ENCODE measurements around the gene FIZ1. TPM values are rescaled to one million over a fixed set of nuclear protein-coding genes. Genes with fewer than 3 reads are reported as not detected.

The FIZ1 gene
- total and polyA plus RNA-seq, 11 donors, result 10.0 to 16.7 (median 12.9) TPM

DNA sequence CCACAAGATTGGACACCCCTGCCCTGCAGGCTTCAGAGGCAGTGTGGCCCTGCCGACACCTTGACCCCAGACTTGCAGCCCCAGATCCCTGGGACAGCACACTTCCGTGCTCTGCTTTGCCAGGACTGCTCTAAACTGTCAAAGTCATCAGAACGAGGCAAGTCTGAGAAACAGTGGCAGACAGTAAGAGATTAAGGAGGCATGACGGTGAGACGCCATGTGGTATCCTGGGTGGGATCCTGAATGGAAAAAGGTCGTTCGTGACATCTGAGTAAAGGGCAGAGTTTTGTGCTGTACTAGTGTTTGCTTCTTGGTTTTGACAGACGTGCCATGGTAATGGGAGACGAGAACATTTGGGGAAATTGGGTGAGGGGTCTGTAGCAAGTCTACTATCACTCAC lies 32.5 kb downstream of the FIZ1 start:
- intact Hi-C loops (cut with DNase I), result no loop called here
- no peak for ATAC-seq
- no peak overlapping the region for H3K4me3 ChIP-seq

DNA sequence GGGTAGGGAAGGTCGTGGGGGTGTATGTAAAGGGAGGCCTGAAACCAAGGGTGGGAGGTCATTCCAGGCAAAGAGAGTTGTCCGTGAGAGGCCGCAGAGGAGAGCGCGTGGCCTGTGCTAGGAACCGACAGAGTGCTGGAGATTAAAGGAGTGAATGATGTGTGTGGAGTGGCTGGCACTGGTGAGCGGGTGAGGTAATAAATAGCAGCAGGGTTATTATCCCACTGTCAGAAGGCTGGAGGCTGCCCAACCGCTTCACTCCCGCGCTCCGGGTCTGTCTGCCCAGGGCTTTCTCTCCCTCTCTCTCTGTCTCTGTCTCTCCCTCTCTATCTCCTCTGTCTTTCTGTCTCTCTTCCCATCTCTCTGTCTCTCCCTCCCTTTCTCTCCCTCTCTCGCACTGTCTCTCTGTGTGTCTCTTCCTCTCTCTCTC lies 36.0 kb downstream of the FIZ1 start:
- TF ChIP-seq CTCF (IDR thresholded peaks at IDR 0.05), result no peak
- peak in 1 of 2 donors; percentile 87 for TF ChIP-seq POLR2A (IDR thresholded peaks at IDR 0.05)
- no peaks in the 10 kb centered on the region for H3K36me3 ChIP-seq
- ATAC-seq, result peak; percentile 91 to 95 (median 94)
- WGBS, 4 donors, result 30 to 39% (median 36%) methylated on average over 12 of the region's 12 CpGs
- H3K9me3 ChIP-seq, result peaks cover 0 to 4% (median 0%) of the 10 kb centered on the region in 12 donors
- H3K4me3 ChIP-seq, result peak overlapping the region in 3 of 12 donors; percentile 36 to 48 (median 37)
- peak overlapping the region in 11 of 12 donors; percentile 62 to 93 (median 84) for H3K27ac ChIP-seq
- peak; percentile 70 to 90 (median 79) for DNase-seq
- intact Hi-C loops (cut with DNase I), result loop anchor here in 3 of 10 donors (1.0 to 5.0 kb wide), 3 partner anchors 16 to 36 kb away; no protein-coding TSS in a partner anchor
- H3K4me1 ChIP-seq, result peaks cover 0 to 16% (median 0%) of the 10 kb centered on the region in 12 donors
- no peaks in the 10 kb centered on the region for H3K27me3 ChIP-seq

More for the DNA sequence above, 32.5 kb downstream of the FIZ1 start:
- Histone ChIP-seq H3K27me3 (no peaks in the 10 kb centered on the region), H3K36me3 (no peaks in the 10 kb centered on the region), H3K4me1 (peaks cover 0 to 16% (median 0%) of the 10 kb centered on the region in 12 donors), H3K27ac (no peak overlapping the region), H3K9me3 (no peaks in the 10 kb centered on the region)
- DNase-seq, result no peak
- WGBS, 4 donors, result 36 to 46% (median 43%) methylated on average over 9 of the region's 9 CpGs
- TF ChIP-seq POLR2A (IDR thresholded peaks at IDR 0.05) (no peak), CTCF (IDR thresholded peaks at IDR 0.05) (no peak)

- no peak for DNase-seq
- Histone ChIP-seq H3K9me3 (peaks cover 0 to 4% (median 0%) of the 10 kb centered on the region in 12 donors), H3K36me3 (no peaks in the 10 kb centered on the region), H3K27me3 (no peaks in the 10 kb centered on the region), H3K27ac (no peak overlapping the region), H3K4me3 (no peak overlapping the region), H3K4me1 (peaks cover 0 to 13% (median 0%) of the 10 kb centered on the region in 12 donors)
- no peak for ATAC-seq
- WGBS, 4 donors, result 78 to 83% (median 81%) methylated on average over 9 of the region's 9 CpGs
- intact Hi-C loops (cut with DNase I), result loop anchor here in 1 of 10 donors (5.0 kb wide), 1 partner anchor 32 kb away; no protein-coding TSS in a partner anchor
- TF ChIP-seq CTCF (IDR thresholded peaks at IDR 0.05), result no peak
- no peak for TF ChIP-seq POLR2A (IDR thresholded peaks at IDR 0.05)
Measured at GRCh38 chr19:55559684-55560083, 39.6 kb downstream of the FIZ1 start.

GRCh38 chr19:55554741-55555152 lies 44.6 kb downstream of the FIZ1 start:
- Histone ChIP-seq H3K36me3 (no peaks in the 10 kb centered on the region), H3K9me3 (no peaks in the 10 kb centered on the region), H3K27me3 (peaks cover 0 to 6% (median 0%) of the 10 kb centered on the region in 9 donors), H3K4me1 (peaks cover 0 to 9% (median 4%) of the 10 kb centered on the region in 12 donors), H3K4me3 (no peak overlapping the region), H3K27ac (no peak overlapping the region)
- intact Hi-C loops (cut with DNase I), result no loop called here
- TF ChIP-seq POLR2A (IDR thresholded peaks at IDR 0.05) (no peak), CTCF (IDR thresholded peaks at IDR 0.05) (no peak)
- WGBS, 4 donors, result 68 to 73% (median 72%) methylated on average over 6 to 8 of the region's 8 CpGs
- ATAC-seq, result no peak
- DNase-seq, result no peak

All from heart left ventricle (tissue), 16 donors.